BJ (cell line): ENCODE measurements around the gene NUDT17. TPM values are rescaled to one million over a fixed set of nuclear protein-coding genes. Genes with fewer than 3 reads are reported as not detected.
"Not testable (repeated sequence)": the region's sequence is repeated elsewhere in the genome, so short reads cannot be mapped to it uniquely, and the experiment has no call there.

Experiments
- CTCF ChIA-PET: fragments of 350-600 bp; formaldehyde crosslinking; extraction: SDS; loops from one replicate; lab custom pipeline; 2021; ENCODE audit warnings: antibody characterized with exemption, inconsistent platforms; lab: Yijun Ruan, JAX
- POLR2A ChIA-PET: fragments of 300-600 bp; sonication (Branson Sonifier 250); formaldehyde crosslinking; extraction: SDS; loops from one replicate; lab custom pipeline; 2021; ENCODE audit warnings: antibody characterized with exemption; lab: Charles Lee
- DNase-seq: peaks from one replicate; pipeline ENCODE4 v3.0.0-alpha.2; 2011; ENCODE audit warnings: low read depth
- H3K27me3 ChIP-seq: 2 replicates; pipeline ENCODE4 v1.6.0; 2011; ENCODE audit warnings: low read length; ENCODE audit not compliant: control insufficient read depth, insufficient read depth
- H3K36me3 ChIP-seq: 2 replicates; pipeline ENCODE4 v1.5.1; 2011; ENCODE audit warnings: low read length; ENCODE audit not compliant: control insufficient read depth, insufficient read depth
- H3K4me3 ChIP-seq: 2 replicates; pipeline ENCODE4 v1.5.1; 2011; ENCODE audit warnings: low read depth, mild to moderate bottlenecking, control low read depth, low read length
- CTCF ChIP-seq: IDR thresholded peaks from 2 replicates; pipeline ENCODE4 v1.5.1; 2011; ENCODE audit warnings: low read depth, mild to moderate bottlenecking, control low read depth, inconsistent platforms, low read length, moderate library complexity; ENCODE audit not compliant: insufficient read depth
- polyA plus RNA-seq: library from polyadenylated mRNA; depleted of rRNA; stranded (reverse); fragments of >200 nt; gene quantifications from 2 replicates; pipeline ENCODE4 v1.2.3, GENCODE V29; 2011

The NUDT17 gene
- polyA plus RNA-seq, 1 experiment = 4.5 TPM

DNA sequence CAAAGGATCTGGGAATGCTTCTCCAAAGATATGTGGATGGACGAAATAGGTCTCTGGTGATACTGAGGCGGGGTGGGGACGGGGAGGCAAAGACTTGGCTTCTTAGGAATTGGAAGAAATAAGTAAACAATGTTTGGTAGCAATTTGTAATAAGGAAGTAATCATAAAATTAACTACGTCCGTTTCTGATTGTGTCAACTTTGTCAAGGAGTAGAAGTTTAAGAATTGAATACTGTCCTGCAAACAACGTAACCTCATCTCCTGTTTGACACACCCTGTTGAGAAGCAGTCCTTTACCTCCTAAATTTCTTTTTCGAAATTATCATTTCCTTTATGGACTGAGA is 21.0 kb upstream of the NUDT17 start:
- ChIA-PET CTCF (interaction anchor here (0.9 to 4.0 kb wide), 5 partner anchors 12 to 99 kb away, joined by 3 to 36 read pairs (median 4); partner anchors contain the start of gene NUDT17), POLR2A (no interaction called here)
- Histone ChIP-seq H3K4me3 (peak overlapping the region; percentile 50), H3K36me3 (peaks cover 11% of the 10 kb centered on the region), H3K27me3 (no peaks in the 10 kb centered on the region)
- TF ChIP-seq CTCF = no peak
- DNase-seq = no peak

GRCh38 chr1:145826030-145826429 is 19.4 kb upstream of the NUDT17 start:
- no peak overlapping the region for H3K4me3 ChIP-seq
- peaks cover 11% of the 10 kb centered on the region for H3K36me3 ChIP-seq
- ChIA-PET POLR2A (interaction anchor here (0.6 kb wide), 1 partner anchor 23 kb away, joined by 3 read pairs; no protein-coding TSS in a partner anchor), CTCF (interaction anchor here (1.0 to 4.0 kb wide), 7 partner anchors 14 to 104 kb away, joined by 3 to 36 read pairs (median 4); partner anchors contain the start of gene NUDT17)
- no peak for TF ChIP-seq CTCF
- H3K27me3 ChIP-seq = no peaks in the 10 kb centered on the region
- no peak for DNase-seq

DNA sequence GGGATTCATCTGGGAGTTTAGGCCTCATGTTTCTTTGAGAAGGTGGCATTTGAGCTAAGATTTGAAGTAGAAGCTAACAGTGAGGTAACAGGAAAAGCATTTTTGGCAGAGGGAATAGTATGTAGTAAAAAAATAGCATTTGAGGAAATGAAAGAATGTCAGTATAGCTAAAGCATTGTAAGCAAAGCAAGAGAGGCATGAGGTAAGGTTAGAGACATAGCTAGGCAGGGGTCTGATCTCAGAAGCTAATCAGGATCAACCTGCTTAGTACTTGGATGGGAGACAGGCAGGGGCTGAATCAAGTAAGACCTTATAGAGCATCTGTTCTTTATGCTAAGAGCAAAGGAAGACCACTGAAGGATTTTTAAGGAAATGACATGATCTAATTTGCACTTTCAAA is 17.5 kb upstream of the NUDT17 start:
- POLR2A ChIA-PET = no interaction called here
- DNase-seq = no peak
- CTCF ChIA-PET = interaction anchor here (1.5 to 4.0 kb wide), 3 partner anchors 12 to 18 kb away, joined by 3 to 16 read pairs (median 4); no protein-coding TSS in a partner anchor
- Histone ChIP-seq H3K27me3 (no peaks in the 10 kb centered on the region), H3K4me3 (no peak overlapping the region), H3K36me3 (peaks cover 15% of the 10 kb centered on the region)
- TF ChIP-seq CTCF = no peak

DNA sequence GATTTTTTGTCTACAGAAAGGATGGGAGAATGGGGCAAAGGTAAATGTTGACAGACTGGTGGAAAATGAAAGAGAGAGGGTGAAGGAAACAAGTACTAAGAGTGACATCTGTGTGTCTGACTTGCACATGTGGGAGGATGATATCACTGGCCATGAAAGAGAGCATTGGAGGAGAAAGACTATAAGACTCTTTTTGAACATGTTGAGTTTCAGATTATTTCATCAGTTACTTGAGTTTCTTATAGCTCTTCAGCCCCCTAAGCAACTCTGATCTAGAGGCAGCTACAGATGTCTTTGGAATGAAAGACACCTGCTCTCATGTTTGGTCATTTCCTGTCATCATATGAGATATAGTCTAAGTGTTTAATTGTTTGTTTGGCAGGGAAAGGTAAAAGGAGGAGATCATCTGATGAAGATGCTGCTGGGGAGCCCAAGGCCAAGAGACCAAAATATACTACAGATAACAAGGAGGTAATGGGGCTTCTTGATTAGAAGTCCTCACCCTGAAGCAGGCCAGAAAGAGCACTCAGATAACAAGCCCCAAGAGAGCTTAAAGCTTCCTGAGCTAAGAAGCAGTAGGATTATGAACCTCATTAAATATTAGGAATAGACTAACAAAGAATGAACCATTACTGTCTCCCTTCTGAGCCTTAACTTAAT is 16.9 kb upstream of the NUDT17 start:
- DNase-seq = no peak
- Histone ChIP-seq H3K4me3 (no peak overlapping the region), H3K27me3 (no peaks in the 10 kb centered on the region), H3K36me3 (peaks cover 19% of the 10 kb centered on the region)
- POLR2A ChIA-PET = no interaction called here
- TF ChIP-seq CTCF = no peak
- CTCF ChIA-PET = interaction anchor here (1.5 kb wide), 2 partner anchors 15 to 17 kb away, joined by 3 to 4 read pairs; no protein-coding TSS in a partner anchor

DNA sequence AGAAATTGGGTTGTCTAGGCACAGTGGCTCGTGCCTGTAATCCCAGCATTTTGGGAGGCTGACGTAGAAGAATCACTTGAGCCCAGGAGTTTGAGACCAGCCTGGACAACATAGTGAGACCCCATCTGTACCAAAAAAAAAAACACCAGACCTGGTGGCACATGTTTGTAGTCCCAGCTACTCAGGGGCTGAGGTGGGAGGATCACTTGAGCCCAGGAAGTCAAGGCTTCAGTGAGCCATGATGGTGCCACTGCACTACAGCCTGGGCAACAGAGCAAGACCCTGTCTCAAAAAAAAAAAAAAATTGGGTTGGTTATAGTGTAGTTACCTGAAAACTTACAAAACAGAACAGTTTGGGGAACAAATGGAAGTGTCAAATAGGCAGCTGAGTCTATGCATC is 14.6 kb upstream of the NUDT17 start:
- DNase-seq, H3K4me3 ChIP-seq, H3K27me3 ChIP-seq: not testable (repeated sequence)
- ChIA-PET CTCF (interaction anchor here (0.6 to 6.1 kb wide), 2 partner anchors 15 to 29 kb away, joined by 4 to 51 read pairs; partner anchors contain the start of gene NUDT17), POLR2A (interaction anchor here (0.7 kb wide), 1 partner anchor 14 kb away, joined by 13 read pairs; no protein-coding TSS in a partner anchor)
- H3K36me3 ChIP-seq = peaks cover 20% of the 10 kb centered on the region
